Measurements from ENCODE around the gene FAM163A. TPM values are rescaled to one million over a fixed set of nuclear protein-coding genes. Genes with fewer than 3 reads are reported as not detected.
A peak's percentile ranks its signal among the peaks of the same experiment; 100 is the strongest.

Gene FAM163A
- total and polyA plus RNA-seq, 4 donors: 0.09 TPM; not detected in 3

DNA sequence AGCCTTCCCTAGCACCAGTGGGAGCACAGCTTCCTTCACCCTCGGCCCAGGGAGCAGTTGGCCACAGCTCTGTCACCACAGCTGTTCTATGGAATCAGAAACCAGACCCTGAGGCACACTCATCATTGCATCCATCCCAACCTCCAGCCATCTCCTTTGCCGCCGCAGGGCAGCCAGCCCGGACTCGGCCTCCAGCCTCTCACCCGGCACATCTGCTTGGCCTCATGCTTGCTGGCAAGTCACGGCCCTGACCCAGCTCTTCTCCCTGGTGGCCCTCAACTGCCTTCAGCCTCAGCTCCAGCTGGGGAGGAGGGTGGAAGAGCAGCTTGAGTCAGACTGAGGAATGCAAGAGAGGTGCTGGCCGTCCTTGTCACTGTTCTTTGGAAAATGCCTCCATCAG lies 74.7 kb downstream of the FAM163A start:
- ATAC-seq (ENCODE audit: insufficient read depth, low FRiP score): no peak
- peak; percentile 21 to 34 (median 31) for DNase-seq
- Histone ChIP-seq H3K27ac (ENCODE audit: low read depth in 1 of 2, low read length in 1 of 2) (no peak overlapping the region), H3K9me3 (ENCODE audit: control insufficient read depth in 4 of 4, insufficient read depth in 3 of 4, low read length in 3 of 4) (no peaks in the 10 kb centered on the region), H3K36me3 (ENCODE audit: control insufficient read depth in 4 of 4, insufficient read depth in 4 of 4, low read length in 4 of 4) (no peaks in the 10 kb centered on the region), H3K9ac (ENCODE audit: insufficient read depth in 1 of 2, low read length in 2 of 2) (no peak overlapping the region), H3K4me1 (ENCODE audit: control insufficient read depth in 5 of 5, insufficient read depth in 5 of 5, low read length in 5 of 5) (peaks cover 0 to 57% (median 14%) of the 10 kb centered on the region in 5 donors), H3K27me3 (ENCODE audit: control insufficient read depth in 3 of 3, insufficient read depth in 3 of 3, low read length in 2 of 3) (peaks cover 0 to 2% (median 0%) of the 10 kb centered on the region in 3 donors), H3K4me3 (no peak overlapping the region)
- TF ChIP-seq, protein P1, sequence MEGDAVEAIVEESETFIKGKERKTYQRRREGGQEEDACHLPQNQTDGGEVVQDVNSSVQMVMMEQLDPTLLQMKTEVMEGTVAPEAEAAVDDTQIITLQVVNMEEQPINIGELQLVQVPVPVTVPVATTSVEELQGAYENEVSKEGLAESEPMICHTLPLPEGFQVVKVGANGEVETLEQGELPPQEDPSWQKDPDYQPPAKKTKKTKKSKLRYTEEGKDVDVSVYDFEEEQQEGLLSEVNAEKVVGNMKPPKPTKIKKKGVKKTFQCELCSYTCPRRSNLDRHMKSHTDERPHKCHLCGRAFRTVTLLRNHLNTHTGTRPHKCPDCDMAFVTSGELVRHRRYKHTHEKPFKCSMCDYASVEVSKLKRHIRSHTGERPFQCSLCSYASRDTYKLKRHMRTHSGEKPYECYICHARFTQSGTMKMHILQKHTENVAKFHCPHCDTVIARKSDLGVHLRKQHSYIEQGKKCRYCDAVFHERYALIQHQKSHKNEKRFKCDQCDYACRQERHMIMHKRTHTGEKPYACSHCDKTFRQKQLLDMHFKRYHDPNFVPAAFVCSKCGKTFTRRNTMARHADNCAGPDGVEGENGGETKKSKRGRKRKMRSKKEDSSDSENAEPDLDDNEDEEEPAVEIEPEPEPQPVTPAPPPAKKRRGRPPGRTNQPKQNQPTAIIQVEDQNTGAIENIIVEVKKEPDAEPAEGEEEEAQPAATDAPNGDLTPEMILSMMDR (IDR thresholded peaks at IDR 0.05; ENCODE audit: control extremely low read depth, extremely low read depth): no peak
- WGBS, 2 donors: 71 to 85% methylated on average over 8 of the region's 8 CpGs

DNA sequence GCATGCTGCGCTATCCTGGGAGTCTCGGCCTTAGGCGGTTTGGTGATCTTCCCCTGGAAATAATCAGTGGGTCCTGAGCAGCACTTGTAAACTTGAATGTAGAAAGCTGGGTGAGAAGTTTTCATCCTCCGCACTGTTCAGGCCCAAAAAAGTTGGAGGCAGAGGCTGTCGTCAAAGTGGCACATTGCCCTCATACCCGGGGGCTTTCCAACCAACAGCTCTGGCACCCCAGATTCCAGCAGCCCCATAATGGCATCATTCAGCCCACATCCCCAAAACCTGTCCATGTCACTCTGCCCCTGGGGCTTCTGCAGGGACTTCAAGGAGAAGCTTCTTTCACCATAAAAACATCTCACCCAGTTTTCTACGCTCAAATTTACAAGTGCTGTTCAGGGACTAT lies 75.2 kb downstream of the FAM163A start:
- ATAC-seq (ENCODE audit: insufficient read depth, low FRiP score) (no peak), DNase-seq (no peak)
- no peak overlapping the region for H3K27ac ChIP-seq (ENCODE audit: low read depth in 1 of 2, low read length in 1 of 2)
- TF ChIP-seq, protein P1 (IDR thresholded peaks at IDR 0.05; ENCODE audit: control extremely low read depth, extremely low read depth): no peak
- H3K4me1 ChIP-seq (ENCODE audit: control insufficient read depth in 5 of 5, insufficient read depth in 5 of 5, low read length in 5 of 5): peaks cover 0 to 52% (median 14%) of the 10 kb centered on the region in 5 donors
- 89 to 92% methylated on average over 7 of the region's 7 CpGs for WGBS, 2 donors
- no peaks in the 10 kb centered on the region for H3K9me3 ChIP-seq (ENCODE audit: control insufficient read depth in 4 of 4, insufficient read depth in 3 of 4, low read length in 3 of 4)
- peaks cover 0 to 2% (median 0%) of the 10 kb centered on the region in 3 donors for H3K27me3 ChIP-seq (ENCODE audit: control insufficient read depth in 3 of 3, insufficient read depth in 3 of 3, low read length in 2 of 3)
- no peak overlapping the region for H3K4me3 ChIP-seq
- H3K36me3 ChIP-seq (ENCODE audit: control insufficient read depth in 4 of 4, insufficient read depth in 4 of 4, low read length in 4 of 4): no peaks in the 10 kb centered on the region
- H3K9ac ChIP-seq (ENCODE audit: insufficient read depth in 1 of 2, low read length in 2 of 2): no peak overlapping the region

GRCh38 chr1:179818743-179819173 lies 75.7 kb downstream of the FAM163A start:
- Histone ChIP-seq H3K36me3 (ENCODE audit: control insufficient read depth in 4 of 4, insufficient read depth in 4 of 4, low read length in 4 of 4) (no peaks in the 10 kb centered on the region), H3K9ac (ENCODE audit: insufficient read depth in 1 of 2, low read length in 2 of 2) (no peak overlapping the region), H3K27me3 (ENCODE audit: control insufficient read depth in 3 of 3, insufficient read depth in 3 of 3, low read length in 2 of 3) (peaks cover 0 to 2% (median 0%) of the 10 kb centered on the region in 3 donors), H3K4me1 (ENCODE audit: control insufficient read depth in 5 of 5, insufficient read depth in 5 of 5, low read length in 5 of 5) (peaks cover 0 to 51% (median 14%) of the 10 kb centered on the region in 5 donors), H3K4me3 (no peak overlapping the region), H3K9me3 (ENCODE audit: control insufficient read depth in 4 of 4, insufficient read depth in 3 of 4, low read length in 3 of 4) (no peaks in the 10 kb centered on the region), H3K27ac (ENCODE audit: low read depth in 1 of 2, low read length in 1 of 2) (no peak overlapping the region)
- WGBS, 2 donors: 73 to 80% methylated on average over 14 of the region's 14 CpGs
- DNase-seq (no peak), ATAC-seq (ENCODE audit: insufficient read depth, low FRiP score) (no peak)
- TF ChIP-seq, protein P1 (IDR thresholded peaks at IDR 0.05; ENCODE audit: control extremely low read depth, extremely low read depth): no peak

Data from lung (tissue), 12 donors.